Testis (tissue), 2 donors: ENCODE data around the gene CRACDL.

Source experiments
- POLR2A ChIP-seq: fragments of 450-650 bp; IDR thresholded peaks from one replicate; pipeline ENCODE4 v1.6.1; 2017; ENCODE audit warnings: antibody characterized with exemption, mild to moderate bottlenecking, moderate library complexity
- TF ChIP-seq, protein P1 (sequence below), 3 experiments: fragments of 450-650 bp in 2 of 3; fragments of 200-600 bp in 1 of 3; sonication (generic) in 1 of 3; IDR thresholded peaks; one replicate each; pipeline ENCODE4 v1.5.1; 2016 to 2019; ENCODE audit warnings: antibody characterized with exemption in 3 of 3, mild to moderate bottlenecking in 2 of 3, moderate library complexity in 1 of 3

DNA sequence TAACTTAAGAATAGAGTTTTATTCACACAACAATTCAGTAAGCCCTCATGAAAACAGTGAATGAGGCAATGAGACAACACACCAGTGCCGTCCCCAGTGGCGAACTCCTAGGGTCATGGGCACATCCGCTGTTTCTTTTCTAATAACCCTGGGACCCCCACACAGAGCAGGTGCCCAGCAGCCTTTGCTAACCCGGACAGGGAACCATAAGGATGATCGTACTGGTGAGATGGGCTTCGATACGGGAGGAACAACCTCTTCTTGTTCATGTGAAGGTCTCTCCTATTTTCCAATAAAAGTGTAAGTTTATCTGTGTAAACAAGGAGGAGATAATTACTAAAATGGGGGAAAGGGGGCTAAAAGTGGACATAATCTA is 107.7 kb downstream of the CRACDL start:
- TF ChIP-seq, protein P1, sequence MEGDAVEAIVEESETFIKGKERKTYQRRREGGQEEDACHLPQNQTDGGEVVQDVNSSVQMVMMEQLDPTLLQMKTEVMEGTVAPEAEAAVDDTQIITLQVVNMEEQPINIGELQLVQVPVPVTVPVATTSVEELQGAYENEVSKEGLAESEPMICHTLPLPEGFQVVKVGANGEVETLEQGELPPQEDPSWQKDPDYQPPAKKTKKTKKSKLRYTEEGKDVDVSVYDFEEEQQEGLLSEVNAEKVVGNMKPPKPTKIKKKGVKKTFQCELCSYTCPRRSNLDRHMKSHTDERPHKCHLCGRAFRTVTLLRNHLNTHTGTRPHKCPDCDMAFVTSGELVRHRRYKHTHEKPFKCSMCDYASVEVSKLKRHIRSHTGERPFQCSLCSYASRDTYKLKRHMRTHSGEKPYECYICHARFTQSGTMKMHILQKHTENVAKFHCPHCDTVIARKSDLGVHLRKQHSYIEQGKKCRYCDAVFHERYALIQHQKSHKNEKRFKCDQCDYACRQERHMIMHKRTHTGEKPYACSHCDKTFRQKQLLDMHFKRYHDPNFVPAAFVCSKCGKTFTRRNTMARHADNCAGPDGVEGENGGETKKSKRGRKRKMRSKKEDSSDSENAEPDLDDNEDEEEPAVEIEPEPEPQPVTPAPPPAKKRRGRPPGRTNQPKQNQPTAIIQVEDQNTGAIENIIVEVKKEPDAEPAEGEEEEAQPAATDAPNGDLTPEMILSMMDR (IDR thresholded peaks at IDR 0.05): no peak
- TF ChIP-seq POLR2A: no peak
